HAP-1 (cell line): ENCODE data around the gene PRSS53.
A peak's percentile ranks its signal among the peaks of the same experiment; 100 is the strongest.
"Not testable (repeated sequence)": the region's sequence is repeated elsewhere in the genome, so short reads cannot be mapped to it uniquely, and the experiment has no call there.

ENCODE experiments used
- DNase-seq, 2 experiments: peaks; one replicate each; pipeline ENCODE4 v3.0.0-alpha.2; 2016 to 2020; ENCODE audit warnings: low spot score in 2 of 2
- H3K27me3 ChIP-seq: fragments of 250-450 bp; sonication (Bioruptor Pico); 2 replicates; pipeline ENCODE4 v1.5.1; 2020; ENCODE audit warnings: low read depth, mild to moderate bottlenecking, moderate library complexity
- H3K36me3 ChIP-seq: fragments of 250-450 bp; sonication (Bioruptor Pico); replicated peaks from 2 replicates; pipeline ENCODE4 v1.5.1; 2020; ENCODE audit warnings: mild to moderate bottlenecking
- H3K4me1 ChIP-seq: fragments of 250-450 bp; sonication (Bioruptor Pico); 2 replicates; pipeline ENCODE4 v1.5.1; 2020; ENCODE audit warnings: mild to moderate bottlenecking
- H3K4me3 ChIP-seq: fragments of 250-450 bp; sonication (Bioruptor Pico); 2 replicates; pipeline ENCODE4 v1.5.1; 2020; ENCODE audit warnings: mild to moderate bottlenecking, moderate library complexity
- H3K9me3 ChIP-seq: fragments of 250-450 bp; sonication (Bioruptor Pico); 2 replicates; pipeline ENCODE4 v1.5.1; 2020; ENCODE audit warnings: mild to moderate bottlenecking, moderate library complexity
- in situ Hi-C: fragments of 300-500 bp; cut with MboI; formaldehyde crosslinking; loops from 3 replicates; pipeline ENCODE4 v1.14.3; 2020; ENCODE audit warnings: low sequenced_read_pairs, inconsistent platforms, mixed read lengths

The PRSS53 gene

DNA sequence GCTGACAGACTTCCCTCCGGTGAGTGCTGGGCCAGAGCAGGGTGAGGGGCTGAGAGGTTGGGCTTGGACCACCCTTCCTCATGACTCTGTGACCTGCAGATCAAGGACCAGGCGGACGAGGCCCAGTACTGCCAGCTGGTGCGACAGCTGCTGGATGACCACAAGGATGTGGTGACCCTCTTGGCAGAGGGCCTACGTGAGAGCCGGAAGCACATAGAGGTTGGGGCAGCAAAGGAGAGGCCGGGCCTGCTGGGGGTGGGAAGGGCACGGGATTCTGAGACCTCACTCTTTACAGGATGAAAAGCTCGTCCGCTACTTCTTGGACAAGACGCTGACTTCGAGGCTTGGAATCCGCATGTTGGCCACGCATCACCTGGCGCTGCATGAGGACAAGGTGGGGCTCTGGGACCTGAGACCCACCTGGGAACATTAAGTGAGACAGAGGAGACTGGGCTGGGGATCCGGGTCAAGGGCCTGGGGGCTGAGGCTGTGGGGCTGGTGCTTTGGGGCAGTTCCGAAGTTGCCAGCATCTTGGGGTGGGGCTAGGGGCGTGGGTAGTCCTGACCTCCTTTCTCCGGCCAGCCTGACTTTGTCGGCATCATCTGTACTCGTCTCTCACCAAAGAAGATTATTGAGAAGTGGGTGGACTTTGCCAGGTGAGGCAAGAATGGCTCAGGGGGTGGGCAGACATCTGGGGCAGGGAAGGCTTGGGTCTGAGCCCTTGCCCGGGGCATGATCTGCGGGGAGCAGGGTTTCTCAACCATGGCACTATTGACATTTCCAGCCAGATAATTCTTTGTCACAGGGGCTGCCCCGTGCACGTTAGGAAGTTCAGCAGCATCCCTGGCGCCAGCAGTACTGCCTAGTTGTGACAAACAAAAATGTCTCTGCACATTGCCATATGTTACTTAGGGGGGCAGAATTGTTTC is 21.6 kb upstream of the PRSS53 start:
- Histone ChIP-seq H3K4me3 (no peak overlapping the region), H3K27me3 (no peaks in the 10 kb centered on the region), H3K4me1 (peaks cover 14% of the 10 kb centered on the region), H3K9me3 (no peaks in the 10 kb centered on the region), H3K36me3 (peaks cover 27% of the 10 kb centered on the region)
- DNase-seq: no peak
- in situ Hi-C loops: no loop called here

- H3K4me1 ChIP-seq: peaks cover 14% of the 10 kb centered on the region
- in situ Hi-C loops: no loop called here
- no peak overlapping the region for H3K4me3 ChIP-seq
- H3K36me3 ChIP-seq: peaks cover 27% of the 10 kb centered on the region
- no peaks in the 10 kb centered on the region for H3K27me3 ChIP-seq
- no peak for DNase-seq
- no peaks in the 10 kb centered on the region for H3K9me3 ChIP-seq
These were observed 20.9 kb upstream of the PRSS53 start for GRCh38 chr16:31109622-31110021.

DNA sequence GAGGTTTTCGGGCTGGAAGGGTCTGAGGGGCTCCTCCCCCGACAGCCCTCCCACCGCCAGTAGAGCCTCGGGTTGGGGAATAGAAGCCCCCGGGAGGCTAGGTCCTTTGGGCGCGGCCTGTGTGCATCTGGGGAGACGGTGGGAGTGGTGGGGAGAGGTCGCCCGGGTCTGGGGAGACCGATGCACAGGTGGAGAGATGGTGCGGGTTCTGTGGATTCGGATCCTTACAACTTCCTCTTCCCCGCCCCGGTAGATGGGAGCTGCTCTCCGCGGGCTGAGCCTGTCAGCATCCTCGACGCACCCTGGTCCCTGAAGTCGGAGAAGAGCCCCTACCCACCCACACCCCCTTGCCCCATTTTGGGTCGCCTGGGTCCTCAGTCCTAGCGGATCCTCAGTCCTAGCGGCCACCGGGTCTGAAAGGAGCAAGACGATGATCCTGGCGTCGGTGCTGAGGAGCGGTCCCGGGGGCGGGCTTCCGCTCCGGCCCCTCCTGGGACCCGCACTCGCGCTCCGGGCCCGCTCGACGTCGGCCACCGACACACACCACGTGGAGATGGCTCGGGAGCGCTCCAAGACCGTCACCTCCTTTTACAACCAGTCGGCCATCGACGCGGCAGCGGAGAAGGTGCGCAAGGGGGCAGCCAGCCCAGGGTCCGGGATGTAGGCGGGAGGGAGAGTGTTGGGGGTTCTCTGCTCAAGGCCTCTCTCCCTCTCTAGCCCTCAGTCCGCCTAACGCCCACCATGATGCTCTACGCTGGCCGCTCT is 20.2 kb upstream of the PRSS53 start:
- in situ Hi-C loops: no loop called here

DNA sequence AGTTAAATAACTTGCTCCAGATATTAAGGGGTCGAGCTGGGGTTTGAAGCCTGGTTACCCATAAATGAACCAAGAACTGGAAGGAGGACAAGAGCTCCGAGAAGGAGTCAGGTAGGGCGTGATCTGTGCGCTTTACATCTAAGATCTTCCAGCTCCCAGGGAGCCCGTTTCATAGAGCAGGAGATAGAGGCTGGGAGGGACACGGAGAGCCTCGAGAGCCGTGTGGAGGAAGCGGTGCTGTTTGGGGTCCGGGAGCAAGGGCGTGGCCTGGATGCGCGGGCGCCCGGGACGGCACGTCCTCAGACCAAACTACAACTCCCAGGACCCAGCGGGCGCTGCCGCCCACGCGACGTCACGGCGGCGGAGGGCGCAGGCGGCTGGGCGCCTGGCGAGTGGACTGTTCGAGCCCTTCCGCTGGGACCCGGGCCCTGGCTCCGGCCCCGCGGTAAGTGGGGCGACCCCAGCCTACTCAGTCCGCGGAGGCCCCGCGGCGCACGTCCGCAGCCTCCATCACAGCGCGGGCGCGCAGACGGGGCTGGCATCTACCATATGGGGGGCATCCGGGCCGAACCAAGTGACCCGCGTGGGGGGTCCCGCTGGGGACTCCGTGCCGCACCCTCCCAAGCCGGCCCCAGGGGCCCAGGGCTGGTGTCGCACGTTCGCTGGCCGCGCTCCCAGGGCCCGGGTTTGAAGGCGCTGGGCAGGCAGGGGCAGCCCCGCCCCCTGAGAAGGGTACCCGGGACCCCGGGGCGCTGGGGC is 19.5 kb upstream of the PRSS53 start, which contains the start of gene BCKDK:
Gene BCKDK (plus strand): TSS at position 352 of the 759 bp plus-strand sequence. CDS start 838 bp downstream, outside the sequence.
- no peaks in the 10 kb centered on the region for H3K27me3 ChIP-seq
- in situ Hi-C loops: no loop called here
- peaks cover 14% of the 10 kb centered on the region for H3K4me1 ChIP-seq
- H3K36me3 ChIP-seq: peaks cover 27% of the 10 kb centered on the region
- no peaks in the 10 kb centered on the region for H3K9me3 ChIP-seq
- DNase-seq: peak; percentile 77 to 88
- peak within 1 kb of the TSS; percentile 80 for H3K4me3 ChIP-seq

More for the DNA sequence above, 20.2 kb upstream of the PRSS53 start:
- Histone ChIP-seq H3K36me3 (peaks cover 27% of the 10 kb centered on the region), H3K4me1 (peaks cover 14% of the 10 kb centered on the region), H3K27me3 (no peaks in the 10 kb centered on the region), H3K4me3 (peak overlapping the region; percentile 80), H3K9me3 (no peaks in the 10 kb centered on the region)
- no peak for DNase-seq

DNA sequence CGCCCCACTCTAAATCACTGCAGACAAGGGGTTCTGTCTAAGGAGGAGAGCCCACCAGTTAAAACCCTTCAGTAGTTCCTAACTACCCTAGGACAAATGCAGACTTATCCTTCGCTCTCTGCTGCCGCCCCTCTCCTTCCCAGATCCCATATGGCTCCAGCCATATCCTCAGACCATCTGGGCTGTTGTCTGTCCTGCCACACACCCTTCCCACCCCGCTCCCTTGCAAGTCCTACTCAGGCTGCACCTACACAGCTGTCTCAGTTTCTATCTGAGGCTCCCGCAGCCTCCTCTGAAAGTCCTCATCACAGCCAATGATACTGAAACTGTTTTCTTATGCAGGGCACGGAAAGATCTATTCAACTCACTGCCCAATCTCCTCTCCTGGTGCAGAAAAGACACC is 18.7 kb upstream of the PRSS53 start:
- in situ Hi-C loops: no loop called here
- no peak for DNase-seq
- Histone ChIP-seq H3K9me3 (no peaks in the 10 kb centered on the region), H3K4me1 (peaks cover 14% of the 10 kb centered on the region), H3K27me3 (no peaks in the 10 kb centered on the region), H3K4me3 (no peak overlapping the region; the same call in 1 of the 2 replicates), H3K36me3 (peaks cover 27% of the 10 kb centered on the region)

GRCh38 chr16:31106509-31107464 is 18.0 kb upstream of the PRSS53 start:
- in situ Hi-C loops: no loop called here
- H3K9me3 ChIP-seq: no peaks in the 10 kb centered on the region
- no peak for DNase-seq
- H3K36me3 ChIP-seq: peaks cover 21% of the 10 kb centered on the region
- H3K27me3 ChIP-seq: no peaks in the 10 kb centered on the region
- H3K4me3 ChIP-seq: no peak overlapping the region
- peaks cover 14% of the 10 kb centered on the region for H3K4me1 ChIP-seq

GRCh38 chr16:31105677-31106213 is 17.0 kb upstream of the PRSS53 start:
- DNase-seq: peak; percentile 79 to 95
- peaks cover 13% of the 10 kb centered on the region for H3K36me3 ChIP-seq
- H3K4me3 ChIP-seq: no peak overlapping the region

DNA sequence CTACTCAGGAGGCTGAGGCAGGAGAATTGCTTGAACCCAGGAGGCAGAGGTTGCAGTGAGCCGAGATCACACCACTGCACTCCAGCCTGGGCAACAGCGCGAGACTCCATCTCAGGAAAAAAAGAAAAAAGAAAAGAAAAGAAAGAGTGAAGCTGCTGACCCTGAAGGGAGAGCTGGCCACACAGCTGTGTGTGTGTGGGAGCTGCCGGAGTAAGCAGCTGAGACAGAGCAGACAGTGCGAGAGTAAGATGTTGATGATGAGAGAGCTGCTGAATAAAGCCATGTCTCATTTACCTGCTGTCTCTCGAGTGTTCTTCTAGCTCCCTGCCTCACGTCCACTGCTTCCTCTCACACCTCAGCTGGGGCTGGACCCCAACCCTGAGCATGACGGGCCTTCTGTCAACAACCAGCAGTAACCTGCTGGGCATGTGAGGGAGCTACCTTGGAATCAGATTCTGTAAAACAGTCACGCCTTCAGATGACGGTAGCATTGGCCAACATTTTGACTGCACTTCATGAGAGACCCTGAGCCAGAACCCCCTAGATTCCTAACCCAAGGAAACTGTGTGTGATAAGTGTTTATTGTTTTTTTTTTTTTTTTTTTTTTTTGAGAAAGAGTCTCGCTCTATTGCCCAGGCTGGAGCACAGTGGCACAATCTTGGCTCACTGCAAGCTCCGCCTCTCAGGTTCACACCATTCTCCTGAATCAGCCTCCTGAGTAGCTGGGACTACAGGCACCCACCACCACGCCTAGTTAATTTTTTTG is 12.3 kb upstream of the PRSS53 start:
- not testable (repeated sequence) for H3K4me3 ChIP-seq

More at GRCh38 chr16:31105677-31106213, 17.0 kb upstream of the PRSS53 start:
- in situ Hi-C loops: no loop called here
- no peaks in the 10 kb centered on the region for H3K9me3 ChIP-seq
- H3K27me3 ChIP-seq: no peaks in the 10 kb centered on the region
- H3K4me1 ChIP-seq: peaks cover 14% of the 10 kb centered on the region

GRCh38 chr16:31099860-31100638 is 11.3 kb upstream of the PRSS53 start:
- no peak for DNase-seq
- in situ Hi-C loops: no loop called here

More for the DNA sequence above, 12.3 kb upstream of the PRSS53 start:
- H3K4me1 ChIP-seq, DNase-seq, H3K9me3 ChIP-seq, in situ Hi-C loops, H3K27me3 ChIP-seq, H3K36me3 ChIP-seq: not testable (repeated sequence)

DNA sequence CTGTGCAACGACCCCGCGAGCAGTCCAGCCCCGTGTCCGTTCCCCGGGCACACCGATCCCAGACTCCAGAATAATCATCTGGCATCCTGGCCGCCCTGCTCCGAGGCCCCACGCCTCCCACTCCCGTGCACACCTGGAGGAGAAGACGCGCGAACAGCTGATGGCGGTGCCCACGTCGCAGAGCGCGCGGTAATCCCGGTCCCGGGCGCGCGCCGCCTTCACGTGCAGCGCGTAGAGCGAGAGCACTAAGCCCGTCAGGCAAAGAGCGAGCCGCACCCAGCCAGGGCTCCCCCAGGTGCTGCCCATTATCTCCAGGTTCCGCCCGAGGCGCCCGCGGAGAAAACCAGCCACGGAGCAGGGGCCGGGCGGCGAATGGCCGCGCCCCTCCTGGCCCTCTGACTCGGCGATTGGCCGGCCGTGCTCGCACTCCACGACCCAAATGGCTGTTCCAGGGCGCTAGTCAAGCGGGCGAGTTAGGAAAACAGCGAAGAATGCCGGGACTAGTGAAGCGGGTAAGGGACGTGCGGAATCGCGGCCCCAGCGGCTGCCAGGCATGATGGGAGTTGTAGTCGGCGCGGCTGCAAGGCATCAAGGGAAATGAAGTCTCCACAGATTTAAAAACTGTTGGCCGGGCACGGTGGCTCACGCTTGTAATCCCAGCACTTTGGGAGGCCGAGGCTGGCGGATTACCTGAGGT is 5.8 kb upstream of the PRSS53 start, which contains the start of gene VKORC1:
Gene VKORC1 (minus strand): TSS at position 374 of the 697 bp plus-strand sequence. CDS start 68 bp downstream, at position 306.
- Histone ChIP-seq H3K4me1 (0 out of 2 replicates have a peak, but pooled peaks cover 2% of the 10 kb centered on the region), H3K4me3 (peak within 1 kb of the TSS; percentile 84), H3K27me3 (no peaks in the 10 kb centered on the region), H3K9me3 (no peaks in the 10 kb centered on the region), H3K36me3 (peaks cover 15% of the 10 kb centered on the region)
- in situ Hi-C loops: no loop called here
- DNase-seq: peak; percentile 95 to 97

More at GRCh38 chr16:31099860-31100638, 11.3 kb upstream of the PRSS53 start:
- Histone ChIP-seq H3K36me3 (no peaks in the 10 kb centered on the region), H3K27me3 (no peaks in the 10 kb centered on the region), H3K4me3 (no peak overlapping the region), H3K9me3 (no peaks in the 10 kb centered on the region), H3K4me1 (no peaks in the 10 kb centered on the region)

DNA sequence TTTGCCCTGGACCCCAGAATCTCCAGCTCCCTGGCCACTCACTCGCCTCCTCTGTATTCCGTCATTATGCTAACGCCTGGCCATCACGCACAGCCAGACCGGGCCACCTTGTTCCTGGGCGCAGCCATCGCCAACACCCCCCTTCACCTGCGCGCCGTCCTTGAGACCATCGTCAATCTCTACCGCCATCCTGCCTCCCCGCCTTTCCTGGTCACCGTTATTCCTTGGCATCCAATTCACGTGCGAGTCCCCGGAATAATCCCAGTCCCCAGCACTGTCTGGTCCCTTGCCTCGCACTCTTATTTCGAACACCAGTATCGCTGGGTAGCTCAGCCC is 5.3 kb upstream of the PRSS53 start:
- H3K36me3 ChIP-seq: peaks cover 19% of the 10 kb centered on the region
- H3K4me3 ChIP-seq: peak overlapping the region; percentile 84
- 0 out of 2 replicates have a peak, but pooled peaks cover 2% of the 10 kb centered on the region for H3K4me1 ChIP-seq
- peak in 1 of 2 experiments; percentile 43 for DNase-seq
- in situ Hi-C loops: no loop called here
- no peaks in the 10 kb centered on the region for H3K9me3 ChIP-seq
- no peaks in the 10 kb centered on the region for H3K27me3 ChIP-seq
